GM19328 (cell line): Measurements from ENCODE around the gene NHLH2.

Source experiments
- ATAC-seq: cut with Tn5 transposase; IDR thresholded peaks from one replicate; pipeline ENCODE4 v1.9.1; 2021; ENCODE audit warnings: mild to moderate bottlenecking, moderate library complexity; ENCODE audit not compliant: unreplicated experiment

NHLH2 gene

GRCh38 chr1:115805597-115805996, 35.3 kb downstream of the NHLH2 start:
- ATAC-seq = no peak

- no peak for ATAC-seq
Measured at GRCh38 chr1:115802416-115802815, 38.5 kb downstream of the NHLH2 start.

GRCh38 chr1:115797486-115797885, 43.4 kb downstream of the NHLH2 start:
- no peak for ATAC-seq

DNA sequence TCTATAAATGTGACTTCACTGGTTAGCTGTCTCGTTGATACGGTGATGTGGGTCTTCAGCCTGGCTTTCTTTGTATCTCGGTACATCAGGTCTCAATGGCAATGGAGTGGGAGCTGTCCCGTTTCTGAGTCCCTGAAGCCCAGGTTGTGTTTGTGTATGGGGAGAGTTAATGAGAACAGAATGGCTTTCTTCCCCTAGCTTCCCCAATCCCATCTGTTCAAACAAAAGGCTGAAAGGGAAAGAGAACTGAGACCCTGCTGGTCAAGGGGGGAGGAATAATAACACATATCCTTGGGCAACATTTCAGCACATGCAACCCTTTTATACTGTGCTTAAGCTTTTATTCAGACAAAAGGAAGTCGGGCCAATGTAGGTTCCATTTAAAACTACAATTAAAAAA, 44.0 kb downstream of the NHLH2 start:
- no peak for ATAC-seq

GRCh38 chr1:115796036-115796435, 44.9 kb downstream of the NHLH2 start:
- ATAC-seq = no peak

GRCh38 chr1:115794976-115795639, 45.8 kb downstream of the NHLH2 start:
- ATAC-seq = no peak

DNA sequence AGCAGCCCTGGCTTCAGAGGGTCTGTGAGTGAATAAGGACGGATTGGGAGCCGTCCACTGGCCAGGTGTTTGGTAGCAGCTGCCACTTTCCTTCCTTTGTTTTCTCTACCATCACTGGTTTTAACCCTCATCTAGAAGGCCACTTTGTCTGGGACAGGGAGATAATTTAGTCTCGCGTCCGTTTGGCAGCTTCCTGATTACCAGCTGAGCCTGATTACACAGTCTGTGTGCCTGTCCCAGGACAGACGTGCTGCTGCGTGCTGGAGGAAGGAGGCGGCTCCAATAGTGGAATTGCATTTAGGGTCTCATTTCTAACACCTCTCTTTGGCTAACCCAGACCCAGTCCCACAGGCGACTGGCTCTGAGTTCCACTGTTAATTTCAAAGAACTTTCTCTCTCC, 47.8 kb downstream of the NHLH2 start:
- ATAC-seq = no peak

DNA sequence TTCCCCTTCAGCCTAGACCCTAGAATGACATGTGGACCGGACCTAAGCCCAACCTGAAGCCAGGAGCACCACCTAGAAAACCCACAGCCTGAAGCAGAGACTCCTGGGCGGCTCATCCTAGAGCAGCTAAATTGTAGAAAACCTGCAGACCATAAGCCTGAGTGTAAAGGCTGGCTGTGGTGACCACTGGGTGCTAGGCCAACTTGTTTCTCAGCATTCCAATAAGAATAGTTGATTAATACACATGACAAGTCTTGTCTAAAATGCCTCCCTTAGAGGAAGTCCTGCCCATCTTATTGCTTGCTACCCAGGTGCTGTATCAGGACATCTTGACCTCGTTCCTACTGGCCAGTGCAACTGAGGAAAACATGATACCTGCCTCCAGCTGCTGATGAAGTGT, 49.1 kb downstream of the NHLH2 start:
- ATAC-seq = no peak

GRCh38 chr1:115790846-115791245, 50.1 kb downstream of the NHLH2 start:
- ATAC-seq = no peak

GRCh38 chr1:115790356-115790755, 50.6 kb downstream of the NHLH2 start:
- ATAC-seq = no peak
